NCI-H2029 treated with DMSO at 0.1 percent for 48 hours (cell line): ENCODE results near the gene GLCCI1.
"Not testable (repeated sequence)": the region's sequence is repeated elsewhere in the genome, so short reads cannot be mapped to it uniquely, and the experiment has no call there.

ENCODE experiments used
- DNase-seq: peaks from one replicate; lab custom pipeline; 2025; lab: John Stamatoyannopoulos, UW

The GLCCI1 gene

DNA sequence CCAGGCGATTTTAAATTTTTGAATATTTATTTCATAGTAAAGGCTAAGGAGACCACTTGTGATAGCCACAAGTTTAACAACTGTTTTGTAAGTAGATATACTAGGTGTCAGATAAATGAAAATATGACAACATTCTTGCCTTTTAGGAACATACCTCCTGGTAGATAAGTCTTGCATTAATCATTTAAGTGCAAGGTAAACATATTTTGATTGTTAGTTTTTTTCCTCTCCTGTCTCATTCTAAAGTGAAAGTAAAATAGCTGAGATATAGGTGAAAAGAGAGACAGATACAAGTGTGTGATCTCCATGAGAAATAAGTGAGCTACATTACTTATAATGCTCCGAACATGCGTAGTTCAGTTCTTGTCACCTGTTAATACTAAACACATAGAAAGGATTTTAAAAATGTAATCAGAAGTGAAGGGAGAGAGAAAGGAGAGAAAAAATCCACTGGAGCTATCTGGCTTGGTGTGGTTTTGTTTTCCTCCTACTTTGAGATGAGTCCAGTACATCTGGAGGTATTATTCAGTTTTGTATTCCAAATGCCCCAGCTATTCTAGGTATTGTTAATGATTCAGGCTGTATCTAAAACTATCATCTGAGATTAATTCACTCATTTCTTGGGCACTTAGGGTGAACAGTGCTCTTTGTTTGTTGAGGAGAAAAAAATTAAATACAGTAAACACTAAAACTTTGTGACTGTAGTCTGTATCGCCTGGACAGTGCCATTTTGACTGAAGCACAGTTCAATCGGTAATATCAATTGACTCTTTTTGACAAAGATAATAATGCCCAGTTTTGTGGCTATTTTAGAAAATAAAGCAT lies 21.2 kb downstream of the GLCCI1 start:
- DNase-seq = no peak

GRCh38 chr7:7990441-7990761 lies 21.8 kb downstream of the GLCCI1 start:
- DNase-seq = no peak

- no peak for DNase-seq
Measured at GRCh38 chr7:7992506-7992905, 23.9 kb downstream of the GLCCI1 start.

GRCh38 chr7:7995348-7995747 lies 26.8 kb downstream of the GLCCI1 start:
- DNase-seq = not testable (repeated sequence)

GRCh38 chr7:7996568-7996967 lies 28.0 kb downstream of the GLCCI1 start:
- peak; percentile 51 for DNase-seq

DNA sequence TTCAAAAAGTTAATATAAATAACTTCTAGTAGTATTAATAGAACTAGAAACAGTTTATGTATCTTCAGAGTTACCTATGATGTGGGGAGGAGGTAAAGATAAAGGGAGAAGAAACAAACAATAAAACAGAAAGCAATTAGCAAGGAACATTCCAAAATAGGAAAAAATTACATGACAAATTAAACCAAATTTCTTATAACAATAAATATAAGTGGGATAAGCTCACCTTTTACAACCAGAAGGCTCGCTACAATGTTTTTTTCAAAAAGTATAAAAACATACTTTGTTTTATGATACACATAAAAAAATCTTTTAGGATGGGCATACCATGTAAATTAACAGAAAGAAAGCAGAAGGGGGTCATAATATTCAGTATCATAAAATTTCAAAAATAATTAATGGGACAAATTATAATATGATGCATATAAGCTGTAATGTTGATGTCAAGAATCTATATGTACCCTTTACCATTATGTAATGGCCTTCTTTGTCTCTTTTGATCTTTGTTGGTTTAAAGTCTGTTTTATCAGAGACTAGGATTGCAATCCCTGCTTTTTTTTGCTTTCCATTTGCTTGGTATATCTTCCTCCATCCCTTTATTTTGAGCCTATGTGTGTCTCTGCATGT lies 31.8 kb downstream of the GLCCI1 start:
- no peak for DNase-seq

DNA sequence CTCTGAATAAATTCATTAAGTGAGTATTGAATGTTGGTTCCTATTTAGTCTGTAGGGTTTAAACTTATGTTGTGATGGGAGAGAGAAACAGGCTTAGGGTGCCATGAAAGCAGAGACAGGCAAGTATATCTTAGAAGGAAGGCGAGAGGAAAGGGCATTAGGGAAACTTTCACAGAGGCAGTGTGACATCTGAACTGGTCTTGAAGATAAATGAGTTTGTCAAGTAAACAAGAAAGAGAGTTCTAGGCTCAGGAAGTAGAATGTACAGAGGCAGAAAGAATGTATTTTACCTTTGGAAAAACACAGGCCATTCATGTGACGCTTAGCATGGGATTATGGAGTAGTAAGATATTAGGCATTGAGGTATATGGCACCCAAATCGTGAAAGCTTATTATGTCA lies 34.5 kb downstream of the GLCCI1 start:
- no peak for DNase-seq

- DNase-seq = no peak
Measured at GRCh38 chr7:8005279-8005678, 36.7 kb downstream of the GLCCI1 start.

GRCh38 chr7:8014399-8014798 lies 45.8 kb downstream of the GLCCI1 start:
- no peak for DNase-seq

- no peak for DNase-seq
Measured at GRCh38 chr7:8015100-8015745, 46.6 kb downstream of the GLCCI1 start.

DNA sequence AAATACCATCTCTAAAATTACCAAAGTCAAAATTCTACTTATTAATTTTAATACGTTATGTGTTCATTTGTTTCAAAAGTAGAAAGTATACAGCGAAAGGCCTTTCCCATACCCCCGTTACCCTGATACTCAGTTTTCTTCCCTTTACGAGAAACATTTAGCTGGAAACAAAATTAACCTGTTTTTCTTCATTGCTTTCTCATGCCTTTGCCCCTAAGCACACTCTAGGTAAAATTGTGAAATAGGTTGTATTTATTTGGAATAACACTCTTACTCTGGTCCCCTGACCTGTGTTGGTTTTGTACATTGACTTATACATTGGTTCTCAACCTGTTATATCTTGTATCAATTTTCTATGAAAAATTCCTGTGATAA lies 47.1 kb downstream of the GLCCI1 start:
- no peak for DNase-seq

- no peak for DNase-seq
Measured at GRCh38 chr7:8017423-8017822, 48.8 kb downstream of the GLCCI1 start.

DNA sequence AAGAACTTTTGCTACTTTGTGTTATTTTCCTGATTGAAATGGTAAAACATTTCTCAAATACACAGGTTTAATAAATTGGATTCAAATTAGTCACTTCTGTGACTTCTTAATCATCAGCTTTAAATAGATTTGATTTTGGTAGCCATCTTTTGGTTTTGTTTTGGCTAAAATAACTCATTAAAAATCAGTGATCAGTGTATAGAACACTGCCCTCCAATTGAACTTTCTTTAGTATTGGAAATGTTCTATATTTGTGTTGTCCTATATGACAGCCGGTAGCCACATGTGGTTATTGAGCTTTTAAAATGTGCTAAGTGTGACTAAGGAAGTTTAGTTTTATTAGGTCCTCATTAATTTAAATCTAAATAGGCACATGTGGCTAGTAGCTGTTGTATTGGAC lies 50.4 kb downstream of the GLCCI1 start:
- DNase-seq = no peak

DNA sequence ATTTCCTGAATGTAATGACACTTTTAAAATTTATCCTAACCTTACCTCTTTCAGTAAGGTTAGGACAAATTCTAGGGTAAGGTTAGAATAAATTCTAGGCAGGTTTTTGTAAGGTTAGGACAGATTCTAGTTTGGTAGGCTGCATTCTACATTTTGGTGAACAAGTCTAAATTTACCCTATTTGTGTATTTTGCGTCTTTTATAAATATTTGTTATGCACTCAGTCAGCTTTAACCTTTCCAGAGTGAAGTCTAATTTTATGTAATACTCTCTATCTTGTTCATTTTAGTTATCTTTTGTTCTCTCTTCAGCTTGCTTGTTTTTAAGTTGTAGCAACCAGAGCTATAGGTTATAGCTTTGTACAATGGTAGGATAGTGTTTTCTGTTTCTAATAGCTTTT lies 54.0 kb downstream of the GLCCI1 start:
- DNase-seq = no peak

DNA sequence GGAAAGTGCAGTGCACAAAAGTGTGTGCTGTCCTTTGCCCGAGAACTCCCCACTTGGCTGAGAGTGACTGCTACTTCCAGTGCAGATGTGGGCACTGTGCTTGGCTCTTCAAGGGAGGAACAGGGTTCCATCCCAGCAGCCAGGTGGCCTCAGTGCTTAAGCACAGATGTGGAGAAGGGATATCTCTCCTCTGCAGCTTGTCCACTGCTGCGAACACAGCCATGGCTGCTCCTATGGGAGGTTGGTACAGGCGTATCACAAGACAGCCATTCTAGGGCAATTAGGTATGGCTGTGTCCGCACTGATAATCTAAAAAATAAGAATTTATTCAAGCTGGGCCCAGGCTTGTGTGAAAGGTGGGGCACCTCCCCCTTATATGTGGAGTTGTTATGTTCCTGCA lies 66.6 kb downstream of the GLCCI1 start:
- no peak for DNase-seq

DNA sequence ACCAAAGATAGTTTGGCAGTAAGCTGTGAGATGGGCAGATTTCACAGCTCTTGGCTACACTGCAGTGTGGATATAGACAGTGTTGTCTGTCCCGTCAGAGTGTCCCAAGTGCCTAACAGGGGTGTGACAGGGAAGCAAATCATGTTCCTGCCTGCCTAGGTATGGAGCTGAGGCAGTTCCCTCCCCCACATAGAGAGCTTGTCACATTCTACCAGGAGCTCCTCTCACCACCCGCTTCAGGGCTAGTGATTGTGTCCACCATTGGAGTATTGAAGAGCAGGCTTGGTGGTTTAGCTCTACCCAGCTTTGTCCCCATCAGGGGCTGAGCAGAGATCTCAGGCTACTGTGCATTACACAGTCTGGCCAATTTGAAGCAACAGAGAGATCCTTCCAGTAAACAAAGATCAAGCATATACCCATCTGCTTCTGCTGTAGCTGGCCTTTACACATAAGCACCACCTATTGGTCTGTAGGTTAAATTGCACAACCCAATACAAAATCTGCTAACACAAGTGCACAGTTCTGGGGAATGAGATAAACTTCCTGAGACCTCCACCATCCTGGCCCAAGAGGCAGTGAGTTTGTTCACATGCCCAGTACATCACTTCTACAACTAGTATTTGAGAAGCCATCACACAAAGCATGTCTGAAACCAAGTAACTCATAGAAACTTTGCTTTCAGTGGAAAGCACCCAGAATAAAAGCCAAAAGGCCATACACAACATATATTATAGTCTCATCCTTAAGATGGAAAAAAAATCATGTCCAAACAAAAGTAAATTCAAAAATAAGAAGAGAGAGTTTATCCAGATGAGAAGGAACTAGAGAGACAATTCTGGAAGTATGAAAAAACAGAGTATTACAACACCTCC lies 67.3 kb downstream of the GLCCI1 start:
- peak; percentile 20 for DNase-seq

- DNase-seq = no peak
Measured at GRCh38 chr7:8037151-8037550, 68.6 kb downstream of the GLCCI1 start.

GRCh38 chr7:8040768-8041369 lies 72.3 kb downstream of the GLCCI1 start:
- DNase-seq = no peak

- DNase-seq = no peak
Measured at GRCh38 chr7:8042796-8043535, 74.4 kb downstream of the GLCCI1 start.

- DNase-seq = no peak
Measured at GRCh38 chr7:8044761-8045430, 76.3 kb downstream of the GLCCI1 start.

DNA sequence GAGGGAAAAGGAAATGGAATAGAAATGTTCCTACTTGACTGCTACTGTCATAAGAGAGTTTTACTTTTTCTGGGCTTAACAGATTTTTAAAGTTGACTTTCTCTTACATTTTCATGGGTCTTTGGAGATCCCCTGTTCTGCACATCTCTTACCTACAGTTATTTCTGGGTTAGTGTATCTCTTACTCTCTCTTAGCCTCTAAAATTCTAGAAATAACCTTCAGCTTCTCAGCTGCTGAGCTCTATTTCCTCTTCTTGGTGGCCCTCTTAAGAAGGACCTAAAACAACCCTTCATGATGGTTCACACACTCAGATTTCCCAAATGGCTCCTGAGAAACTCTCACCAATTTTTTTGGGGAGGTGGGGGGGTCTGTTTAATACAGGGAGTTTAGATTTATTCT lies 79.5 kb downstream of the GLCCI1 start:
- not testable (repeated sequence) for DNase-seq
